GM19328 (cell line): Measurements from ENCODE around the gene TPI1.
"Not testable (repeated sequence)": the region's sequence is repeated elsewhere in the genome, so short reads cannot be mapped to it uniquely, and the experiment has no call there.

Experiments used
- ATAC-seq: cut with Tn5 transposase; IDR thresholded peaks from one replicate; pipeline ENCODE4 v1.9.1; 2021; ENCODE audit warnings: mild to moderate bottlenecking, moderate library complexity; ENCODE audit not compliant: unreplicated experiment

Gene TPI1

GRCh38 chr12:6866920-6867412 lies 365 bp upstream of the TPI1 start:
- peak; percentile 4 for ATAC-seq

DNA sequence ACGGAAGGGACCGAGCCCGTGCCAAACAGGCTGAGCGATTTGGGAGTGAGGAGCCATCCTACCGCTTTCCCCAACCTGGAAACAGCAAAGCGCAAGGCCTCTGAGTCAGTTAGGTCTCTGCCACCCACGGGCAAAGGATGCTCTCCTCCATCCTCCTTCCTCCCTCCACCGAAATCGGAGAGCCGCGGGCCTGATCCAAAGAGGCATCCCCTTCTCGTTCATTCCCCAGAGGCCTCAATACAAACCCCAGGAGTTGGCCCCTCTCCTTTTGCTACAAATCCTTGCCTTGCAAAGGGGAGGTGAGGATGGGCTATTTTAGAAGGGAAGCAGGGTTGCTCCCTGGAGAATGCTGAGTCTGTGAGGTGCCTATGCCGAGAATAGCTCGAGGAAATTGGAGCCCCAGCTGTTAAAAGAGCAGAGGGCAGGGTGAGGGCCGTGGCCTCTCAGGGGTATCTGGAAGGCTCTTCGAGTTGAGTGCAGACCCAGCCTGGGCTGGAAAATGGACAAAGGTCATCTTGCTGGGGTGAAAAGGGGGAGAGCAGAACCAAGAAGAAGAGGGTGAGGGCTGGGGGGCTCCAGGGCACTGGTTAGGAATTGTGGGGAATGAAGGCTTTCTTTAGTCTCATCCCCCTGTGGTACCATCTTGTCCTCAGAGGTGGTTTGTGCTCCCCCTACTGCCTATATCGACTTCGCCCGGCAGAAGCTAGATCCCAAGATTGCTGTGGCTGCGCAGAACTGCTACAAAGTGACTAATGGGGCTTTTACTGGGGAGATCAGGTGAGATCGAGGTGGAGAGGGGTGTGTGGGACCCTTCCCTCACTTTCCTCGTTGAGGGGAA lies 1.1 kb downstream of the TPI1 start:
- no peak for ATAC-seq

- ATAC-seq = no peak
Measured at GRCh38 chr12:6869049-6870021, 2.0 kb downstream of the TPI1 start.

DNA sequence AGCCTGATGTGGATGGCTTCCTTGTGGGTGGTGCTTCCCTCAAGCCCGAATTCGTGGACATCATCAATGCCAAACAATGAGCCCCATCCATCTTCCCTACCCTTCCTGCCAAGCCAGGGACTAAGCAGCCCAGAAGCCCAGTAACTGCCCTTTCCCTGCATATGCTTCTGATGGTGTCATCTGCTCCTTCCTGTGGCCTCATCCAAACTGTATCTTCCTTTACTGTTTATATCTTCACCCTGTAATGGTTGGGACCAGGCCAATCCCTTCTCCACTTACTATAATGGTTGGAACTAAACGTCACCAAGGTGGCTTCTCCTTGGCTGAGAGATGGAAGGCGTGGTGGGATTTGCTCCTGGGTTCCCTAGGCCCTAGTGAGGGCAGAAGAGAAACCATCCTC lies 3.0 kb downstream of the TPI1 start:
- not testable (repeated sequence) for ATAC-seq

DNA sequence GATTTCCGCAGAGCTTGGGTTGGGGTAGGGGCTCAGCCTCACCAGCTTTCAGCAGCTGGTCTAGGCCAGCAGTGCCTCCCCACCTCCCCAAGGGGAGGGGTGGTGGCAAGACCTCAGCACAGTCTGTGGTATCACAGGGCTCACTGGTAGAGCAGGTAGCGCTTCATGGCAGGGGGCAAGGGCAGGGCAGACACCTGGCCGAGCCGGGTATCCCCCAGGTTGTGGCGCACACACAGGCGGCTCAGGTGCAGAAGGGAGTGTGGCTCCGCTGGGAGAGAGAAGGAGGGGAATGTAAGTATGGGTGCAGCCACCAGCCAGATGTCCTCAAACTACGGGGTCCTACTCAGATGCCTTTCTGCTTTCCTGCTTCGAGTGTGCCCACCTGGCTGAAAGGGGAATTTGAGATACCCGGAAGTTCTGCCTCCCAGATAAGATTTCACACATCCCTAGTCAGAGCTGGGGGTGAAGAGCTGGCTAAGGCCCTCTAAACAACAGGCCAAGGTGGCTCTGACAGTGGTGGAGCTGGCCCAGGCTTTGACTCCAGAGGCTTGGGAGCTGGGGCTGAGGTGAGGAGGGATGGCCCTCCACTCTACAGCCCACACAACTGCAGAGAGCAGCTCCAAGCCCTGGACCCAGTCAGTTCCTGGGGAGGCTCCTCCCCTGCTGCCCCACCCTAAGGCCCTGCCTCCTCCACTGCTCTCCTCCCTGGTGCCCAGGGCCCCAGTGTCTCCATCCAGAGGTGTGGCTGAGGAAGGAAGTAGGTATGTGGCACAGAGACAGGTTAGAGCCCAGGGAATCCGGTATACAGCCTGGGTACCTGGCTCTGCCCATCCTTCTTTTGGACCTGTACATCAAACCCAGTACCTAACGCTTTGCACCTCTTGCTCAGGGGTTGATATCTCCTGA lies 4.0 kb downstream of the TPI1 start:
- ATAC-seq = no peak

DNA sequence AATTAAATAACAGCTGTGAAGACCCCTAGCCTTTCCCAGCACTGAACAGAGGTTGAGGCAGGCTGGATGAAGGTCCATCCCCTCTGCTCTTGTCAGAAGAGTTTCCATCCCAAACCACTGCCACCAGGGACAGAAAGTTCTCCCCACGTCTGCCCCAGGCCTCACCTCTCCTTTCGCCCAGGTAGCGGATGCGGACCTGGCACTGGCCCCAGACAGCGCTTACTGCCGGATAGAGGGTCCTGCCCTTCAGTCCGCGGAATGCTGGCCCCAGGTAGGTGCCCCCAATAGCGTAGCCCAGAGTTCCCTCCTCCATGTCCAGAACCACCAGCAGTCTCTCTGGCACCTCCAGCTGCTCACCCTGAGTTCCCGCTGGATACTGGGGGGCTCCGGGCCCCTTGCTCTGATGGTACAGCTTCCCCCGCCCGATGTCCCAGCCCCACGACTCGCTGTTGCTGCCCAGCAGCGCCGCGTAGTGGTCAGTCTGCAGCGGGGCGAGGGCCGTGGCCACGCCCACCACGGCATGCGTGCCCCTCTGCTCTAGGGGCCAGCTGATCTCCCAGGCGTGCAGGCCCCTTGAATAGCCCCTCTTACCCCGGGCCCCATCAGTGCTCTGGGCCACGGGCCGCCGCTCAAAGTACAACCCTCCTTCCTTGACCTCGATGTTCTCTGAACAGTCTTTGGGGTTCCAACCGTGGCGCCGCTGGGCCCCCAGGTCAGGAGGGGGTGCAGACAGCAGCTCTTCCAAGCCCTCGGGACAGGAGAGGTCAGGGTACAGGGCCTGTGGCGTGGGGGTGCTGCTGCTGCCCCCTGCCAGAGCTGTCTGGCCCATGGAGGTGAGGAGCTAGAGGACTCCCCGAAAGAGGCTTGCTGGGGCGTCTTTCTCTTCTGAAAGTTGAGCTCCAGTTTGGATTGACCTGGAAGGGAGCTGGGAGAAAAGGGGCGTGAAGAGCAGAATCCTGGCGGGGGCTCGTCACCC lies 5.0 kb downstream of the TPI1 start:
- no peak for ATAC-seq

GRCh38 chr12:6873094-6874014 lies 6.0 kb downstream of the TPI1 start, which contains the start of gene SPSB2:
TSS of gene SPSB2 (minus strand) at chr12:6873303. CDS start at chr12:6872901, 402 bp downstream.
- ATAC-seq = peak; percentile 75

GRCh38 chr12:6874015-6874368 lies 6.7 kb downstream of the TPI1 start:
- ATAC-seq = not testable (repeated sequence)

DNA sequence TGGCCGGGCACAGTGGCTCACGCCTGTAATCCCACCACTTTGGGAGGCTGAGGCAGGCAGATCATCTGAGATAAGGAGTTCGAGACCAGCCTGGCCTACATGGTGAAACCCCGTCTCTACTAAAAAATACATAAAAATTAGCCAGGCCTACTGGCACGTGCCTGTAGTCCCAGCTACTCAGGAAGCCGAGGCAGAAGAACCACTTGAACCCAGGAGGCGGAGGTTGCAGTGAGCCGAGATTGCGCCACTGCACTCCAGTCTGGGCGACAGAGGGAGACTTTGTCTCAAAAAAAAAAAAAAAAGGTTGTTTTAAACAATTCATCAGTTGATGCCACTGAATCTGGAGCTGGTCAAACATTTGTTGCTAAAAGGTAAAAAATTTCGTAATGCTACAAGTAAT lies 12.5 kb downstream of the TPI1 start:
- not testable (repeated sequence) for ATAC-seq

DNA sequence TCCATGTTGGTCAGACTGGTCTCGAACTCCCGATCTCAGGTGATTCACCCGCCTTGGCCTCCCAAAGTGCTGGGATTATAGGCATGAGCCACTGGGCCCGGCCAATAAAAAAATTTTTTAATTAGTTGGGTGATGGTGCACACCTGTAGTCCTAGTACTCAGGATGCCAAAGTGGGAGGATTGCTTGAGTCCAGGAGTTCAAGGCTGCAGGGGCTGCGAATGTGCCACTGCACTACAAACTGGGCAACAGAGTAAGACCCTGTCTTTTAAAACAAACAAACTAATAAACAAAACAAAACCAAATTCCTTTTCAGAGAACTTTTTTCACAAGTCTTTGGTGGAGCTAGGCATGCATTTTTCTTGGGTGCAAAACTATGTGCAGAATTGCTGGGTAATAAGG lies 15.9 kb downstream of the TPI1 start:
- no peak for ATAC-seq

- no peak for ATAC-seq
Measured at GRCh38 chr12:6883683-6884082, 16.4 kb downstream of the TPI1 start.

- no peak for ATAC-seq
Measured at GRCh38 chr12:6884539-6884938, 17.2 kb downstream of the TPI1 start.

GRCh38 chr12:6886206-6886999 lies 19.1 kb downstream of the TPI1 start:
- not testable (repeated sequence) for ATAC-seq

DNA sequence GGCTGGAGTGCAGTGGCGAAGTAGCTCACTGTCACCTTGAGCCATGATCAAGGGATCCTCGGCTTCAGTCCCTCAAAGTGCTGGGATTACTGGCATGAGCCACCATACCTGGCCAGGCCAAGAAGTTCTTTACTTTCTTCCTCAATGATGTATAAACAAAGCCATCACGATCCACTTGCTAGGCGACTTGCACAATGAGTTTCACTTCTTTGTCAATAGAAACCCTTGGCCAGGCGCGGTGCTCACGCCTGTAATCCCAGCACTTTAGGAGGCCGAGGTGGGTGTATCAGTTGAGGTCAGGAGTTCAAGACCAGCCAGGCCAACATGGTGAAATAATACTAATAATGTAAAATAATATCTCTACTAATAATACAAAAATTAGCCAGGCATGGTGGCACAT lies 20.1 kb downstream of the TPI1 start:
- ATAC-seq = no peak

- ATAC-seq = no peak
Measured at GRCh38 chr12:6888360-6888759, 21.0 kb downstream of the TPI1 start.

- ATAC-seq = not testable (repeated sequence)
Measured at GRCh38 chr12:6888794-6889193, 21.5 kb downstream of the TPI1 start.

GRCh38 chr12:6889775-6890573 lies 22.6 kb downstream of the TPI1 start:
- not testable (repeated sequence) for ATAC-seq
